IMR-90 (cell line): ENCODE results near the gene CSNK2B. TPM values are rescaled to one million over a fixed set of nuclear protein-coding genes. Genes with fewer than 3 reads are reported as not detected.

Experiments used
- ATAC-seq: fragments of 200-7000 bp; cut with Tn5 transposase; 2 replicates; pipeline ENCODE4 v1.9.1; 2020; ENCODE audit warnings: low read depth, mild to moderate bottlenecking, moderate library complexity
- BruUV-seq: library from RNA; stranded (reverse); fragments of 400-500 nt; replicated peaks from 2 replicates; lab custom pipeline; 2021; lab: Mats Ljungman, UMichigan
- CTCF ChIA-PET: fragments of 300-600 bp; formaldehyde crosslinking; extraction: SDS; loops from one replicate; lab custom pipeline; 2021; ENCODE audit warnings: antibody characterized with exemption; lab: Yijun Ruan, JAX
- POLR2A ChIA-PET: fragments of 300-600 bp; sonication (Branson Sonifier 250); formaldehyde crosslinking; loops from one replicate; lab custom pipeline; 2022; ENCODE audit warnings: antibody characterized with exemption; ENCODE audit not compliant: unreplicated experiment; lab: Charles Lee
- DNase-seq: peaks from one replicate; pipeline ENCODE4 v3.0.0; 2013
- H2AFZ ChIP-seq: replicated peaks from 2 replicates; pipeline ENCODE3; 2013; ENCODE audit warnings: low read length, mild to moderate bottlenecking; ENCODE audit not compliant: poor library complexity
- H2AK5ac ChIP-seq: 2 replicates; pipeline ENCODE4 v1.6.1; 2013; ENCODE audit warnings: low read depth, low read length, inconsistent platforms
- H2AK9ac ChIP-seq: replicated peaks from 2 replicates; pipeline ENCODE3; 2013; ENCODE audit warnings: mild to moderate bottlenecking, low read depth, low read length, moderate library complexity; ENCODE audit not compliant: poor library complexity
- H2BK120ac ChIP-seq: 2 replicates; pipeline ENCODE4 v1.6.1; 2013; ENCODE audit warnings: low read depth, low read length, inconsistent platforms
- H2BK15ac ChIP-seq: 3 replicates; pipeline ENCODE4 v1.6.1; 2013; ENCODE audit warnings: low read depth, low read length, inconsistent platforms
- H2BK20ac ChIP-seq: 2 replicates; pipeline ENCODE4 v1.6.1; 2013; ENCODE audit warnings: low read depth, mild to moderate bottlenecking, inconsistent platforms, low read length, moderate library complexity
- H2BK5ac ChIP-seq: 2 replicates; pipeline ENCODE4 v1.6.1; 2013; ENCODE audit warnings: mild to moderate bottlenecking, low read depth, low read length, inconsistent platforms; ENCODE audit not compliant: poor library complexity, severe bottlenecking
- H3K14ac ChIP-seq: replicated peaks from 2 replicates; pipeline ENCODE4 v1.6.1; 2013; ENCODE audit warnings: low read depth, low read length, inconsistent platforms
- H3K18ac ChIP-seq: 2 replicates; pipeline ENCODE4 v1.6.1; 2013; ENCODE audit warnings: low read depth, low read length, control low read depth
- H3K23ac ChIP-seq: 2 replicates; pipeline ENCODE4 v1.6.1; 2013; ENCODE audit warnings: low read depth, low read length, inconsistent platforms
- H3K27ac ChIP-seq: 2 replicates; pipeline ENCODE4 v1.5.1; 2013; ENCODE audit warnings: mild to moderate bottlenecking, control low read depth, low read length; ENCODE audit not compliant: insufficient read depth
- H3K27me3 ChIP-seq: 2 replicates; pipeline ENCODE4 v1.6.1; 2013; ENCODE audit warnings: low read length; ENCODE audit not compliant: control insufficient read depth, insufficient read depth
- H3K36me3 ChIP-seq: 2 replicates; pipeline ENCODE4 v1.6.1; 2013; ENCODE audit warnings: low read length, mixed read lengths; ENCODE audit not compliant: control insufficient read depth, insufficient read depth
- H3K4ac ChIP-seq: 2 replicates; pipeline ENCODE4 v1.6.1; 2013; ENCODE audit warnings: low read depth, low read length, inconsistent platforms
- H3K4me1 ChIP-seq: 2 replicates; pipeline ENCODE4 v1.6.1; 2013; ENCODE audit warnings: low read length, mixed read lengths; ENCODE audit not compliant: control insufficient read depth, insufficient read depth
- H3K4me2 ChIP-seq: 2 replicates; pipeline ENCODE4 v1.6.1; 2013; ENCODE audit warnings: low read depth, mild to moderate bottlenecking, control low read depth, low read length, moderate library complexity
- H3K4me3 ChIP-seq: 2 replicates; pipeline ENCODE4 v1.5.1; 2013; ENCODE audit warnings: low read depth, mild to moderate bottlenecking, control low read depth, low read length, moderate library complexity; ENCODE audit not compliant: insufficient read depth
- H3K56ac ChIP-seq: 2 replicates; pipeline ENCODE4 v1.6.1; 2013; ENCODE audit warnings: low read length, inconsistent platforms; ENCODE audit not compliant: insufficient read depth; ENCODE audit errors: extremely low read depth
- H3K79me1 ChIP-seq, 2 experiments: 2 replicates each; pipeline ENCODE4 v1.6.1; 2013; ENCODE audit warnings: low read length in 2 of 2, inconsistent platforms in 1 of 2, low read depth in 1 of 2
- H3K9ac ChIP-seq: 2 replicates; pipeline ENCODE4 v1.6.1; 2013; ENCODE audit warnings: low read depth, low read length, control low read depth
- H3K9me1 ChIP-seq: 2 replicates; pipeline ENCODE4 v1.6.1; 2013; ENCODE audit warnings: low read length, inconsistent platforms; ENCODE audit not compliant: insufficient read depth
- H3K9me3 ChIP-seq: 2 replicates; pipeline ENCODE4 v1.6.1; 2013; ENCODE audit warnings: low read length; ENCODE audit not compliant: control insufficient read depth, insufficient read depth
- H4K20me1 ChIP-seq: 2 replicates; pipeline ENCODE4 v1.6.1; 2013; ENCODE audit warnings: low read length, inconsistent platforms; ENCODE audit not compliant: insufficient read depth
- H4K5ac ChIP-seq: 2 replicates; pipeline ENCODE4 v1.6.1; 2013; ENCODE audit warnings: mild to moderate bottlenecking, low read depth, low read length, control low read depth
- H4K8ac ChIP-seq, 2 experiments: 2 replicates each; pipeline ENCODE4 v1.6.1; 2013; ENCODE audit warnings: low read depth in 2 of 2, low read length in 2 of 2, control low read depth in 1 of 2, inconsistent platforms in 1 of 2
- H4K91ac ChIP-seq: 2 replicates; pipeline ENCODE4 v1.6.1; 2013; ENCODE audit warnings: low read depth, low read length, inconsistent platforms; ENCODE audit not compliant: insufficient read depth
- MAZ ChIP-seq: IDR thresholded peaks from 2 replicates; pipeline ENCODE4 v1.6.1; 2012; ENCODE audit warnings: low read depth, mild to moderate bottlenecking, low read length, improper control_type of control experiment, moderate library complexity, borderline replicate concordance
- MXI1 ChIP-seq: IDR thresholded peaks from 2 replicates; pipeline ENCODE4 v1.6.1; 2012; ENCODE audit warnings: low read depth, mild to moderate bottlenecking, low read length, moderate library complexity, borderline replicate concordance
- POLR2A ChIP-seq: IDR thresholded peaks from 2 replicates; pipeline ENCODE4 v1.6.1; 2012; ENCODE audit warnings: mild to moderate bottlenecking, low read depth, low read length
- WGBS, 2 experiments: methylation state at CpG; one replicate each; pipeline versions ENCODE4 v1.1.5 to v1.1.7; 2013; ENCODE audit warnings: missing lambda C conversion rate in 2 of 2; ENCODE audit not compliant: insufficient read length in 1 of 2; ENCODE audit errors: extremely low coverage in 2 of 2; 5-methylcytosine and 5-hydroxymethylcytosine counted together
- dilution Hi-C: fragments of 300-500 bp; cut with HindIII; formaldehyde crosslinking; loops from one replicate; pipeline ENCODE4 v1.14.3; 2018; ENCODE audit warnings: low sequenced_read_pairs; ENCODE audit not compliant: unreplicated experiment
- in situ Hi-C: fragments of 300-500 bp; cut with MboI; formaldehyde crosslinking; loops from 3 replicates; pipeline ENCODE4 v1.14.3; 2019; ENCODE audit warnings: low sequenced_read_pairs, inconsistent platforms, mixed read lengths
- intact Hi-C: fragments of 100-400 bp; cut with micrococcal nuclease; formaldehyde crosslinking; loops from 2 replicates; pipeline ENCODE4 v1.10.0; 2022
- polyA plus RNA-seq, 3 experiments: library from polyadenylated mRNA; depleted of rRNA; stranded (reverse); fragments of >200 nt; gene quantifications; 2 replicates each; pipeline ENCODE4 v1.2.3, GENCODE V29; 2012; ENCODE audit warnings: low replicate concordance in 1 of 3
- total RNA-seq: library from RNA; depleted of rRNA; stranded (reverse); fragments of >200 nt; gene quantifications from 2 replicates; pipeline ENCODE4 v1.2.3, GENCODE V29; 2012

The CSNK2B gene
- total and polyA plus RNA-seq, 2 of the 4 experiments (the other 2 are of a cell fraction), result 194 to 240 TPM

DNA sequence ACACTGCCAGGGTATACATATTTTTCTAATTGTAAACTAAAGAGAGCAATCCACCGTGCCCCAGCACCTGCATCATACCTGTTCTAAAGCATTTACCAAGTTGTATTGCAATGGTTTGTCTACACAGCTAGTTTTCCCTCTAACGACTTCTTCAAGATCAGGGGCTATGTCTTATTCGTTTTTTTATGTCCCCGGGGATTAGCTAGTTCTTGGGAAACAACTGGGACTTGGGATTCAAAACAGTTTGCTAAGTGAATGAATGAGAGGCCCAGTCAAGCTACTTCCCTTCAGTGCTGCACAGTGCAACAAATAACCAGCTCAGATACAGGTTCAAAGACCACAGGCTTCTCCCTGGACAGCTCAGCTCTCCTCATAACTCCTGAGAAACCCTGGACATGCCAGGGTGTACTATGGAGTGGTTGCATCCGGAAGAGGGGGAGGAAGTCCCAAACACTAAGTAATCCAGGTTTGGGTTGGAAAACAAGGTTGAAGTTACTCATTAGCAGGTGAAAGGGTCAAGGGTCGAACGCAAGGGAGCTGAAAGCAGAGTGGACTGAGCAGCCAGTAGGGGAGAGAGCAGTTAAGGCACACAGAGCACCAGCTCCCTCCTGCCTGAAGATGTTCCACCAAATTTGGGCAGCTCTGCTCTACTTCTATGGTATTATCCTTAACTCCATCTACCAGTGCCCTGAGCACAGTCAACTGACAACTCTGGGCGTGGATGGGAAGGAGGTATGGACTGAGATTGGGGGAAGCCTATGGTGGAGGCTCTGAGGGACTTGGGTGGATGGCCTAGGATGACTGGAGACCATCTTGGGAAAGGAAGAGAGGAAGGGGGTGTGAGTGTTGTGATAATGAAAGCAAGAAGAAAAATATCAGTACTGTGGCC, 10.3 kb upstream of the CSNK2B start, which contains the start of gene APOM:
APOM (plus strand) TSS at position 546 of the 889 bp plus-strand sequence; CDS start at position 619, 73 bp downstream.
- Histone ChIP-seq H2BK120ac (no peak within 1 kb of the TSS), H4K91ac (no peak within 1 kb of the TSS), H3K56ac (no peak within 1 kb of the TSS), H3K4me3 (no peak within 1 kb of the TSS), H2BK20ac (no peak within 1 kb of the TSS), H3K36me3 (peaks cover 8% of the 10 kb centered on the region), H3K4me2 (no peak within 1 kb of the TSS), H3K9me1 (peaks cover 21% of the 10 kb centered on the region), H3K9me3 (no peaks in the 10 kb centered on the region), H3K27ac (no peak within 1 kb of the TSS), H3K23ac (no peak within 1 kb of the TSS), H2AFZ (no peak within 1 kb of the TSS), H2AK5ac (no peak within 1 kb of the TSS), H3K27me3 (no peaks in the 10 kb centered on the region), H3K4ac (no peak within 1 kb of the TSS; the same call in 1 of the 2 replicates), H2BK15ac (no peak within 1 kb of the TSS), H3K14ac (no peak within 1 kb of the TSS), H3K9ac (no peak within 1 kb of the TSS), H3K4me1 (peaks cover 13% of the 10 kb centered on the region; the same call in 1 of the 2 replicates), H2BK5ac (no peak within 1 kb of the TSS), H4K5ac (no peak within 1 kb of the TSS), H2AK9ac (no peak within 1 kb of the TSS), H3K79me1 (peaks cover 21 to 75% of the 10 kb centered on the region in 2 experiments; a peak in 3 of 4 replicates), H3K18ac (no peak within 1 kb of the TSS), H4K20me1 (peaks cover 17% of the 10 kb centered on the region), H4K8ac (no peak within 1 kb of the TSS)
- TF ChIP-seq POLR2A (no peak), MXI1 (no peak), MAZ (no peak)
- ATAC-seq (no peak), DNase-seq (no peak)
- POLR2A ChIA-PET, result interaction anchor here (0.5 kb wide), 1 partner anchor 303 kb away, joined by 3 read pairs; the partner anchor contains the start of genes NELFE and SKIC2
- no TSS peak for BruUV-seq
- intact Hi-C loops, result no loop called here
- CTCF ChIA-PET, result no interaction called here
- dilution Hi-C loops, result no loop called here
- 80% methylated on average over 2 of the region's 8 CpGs; no CpG with 5 or more reads in 1 of the 2 experiments for WGBS, 2 experiments
- in situ Hi-C loops, result no loop called here
